ENCODE data around the gene TMPRSS15. TPM values are rescaled to one million over a fixed set of nuclear protein-coding genes. Genes with fewer than 3 reads are reported as not detected.

The TMPRSS15 gene
- total and polyA plus RNA-seq, 4 donors: not detected

- WGBS: 46% methylated on average over 2 of the region's 2 CpGs
Measured at GRCh38 chr21:18249672-18250071, 153.9 kb downstream of the TMPRSS15 start.

GRCh38 chr21:18248171-18248570 is 155.4 kb downstream of the TMPRSS15 start:
- H3K9ac ChIP-seq (ENCODE audit: low read depth in 1 of 2, low read length in 2 of 2): no peak overlapping the region
- no peak for DNase-seq (ENCODE audit: low spot score)
- WGBS: 90% methylated on average over 1 of the region's 1 CpG

More at GRCh38 chr21:18249672-18250071, 153.9 kb downstream of the TMPRSS15 start:
- Histone ChIP-seq H3K4me1 (ENCODE audit: control insufficient read depth in 4 of 4, insufficient read depth in 4 of 4, low read length in 3 of 4) (peaks cover 0 to 7% (median 5%) of the 10 kb centered on the region in 4 donors), H3K9ac (ENCODE audit: low read depth in 1 of 2, low read length in 2 of 2) (no peak overlapping the region), H3K9me3 (ENCODE audit: control insufficient read depth in 4 of 4, low read length in 3 of 4) (no peaks in the 10 kb centered on the region), H3K27me3 (ENCODE audit: control insufficient read depth in 4 of 4, insufficient read depth in 4 of 4, low read length in 3 of 4) (peaks cover 0 to 2% (median 0%) of the 10 kb centered on the region in 4 donors), H3K4me3 (ENCODE audit: low read depth in 1 of 3, low read length in 3 of 3) (no peak overlapping the region), H3K36me3 (ENCODE audit: control insufficient read depth in 4 of 4, insufficient read depth in 3 of 4, low read depth in 1 of 4, low read length in 3 of 4) (no peaks in the 10 kb centered on the region), H3K27ac (ENCODE audit: low read depth in 1 of 2, low read length in 2 of 2) (no peak overlapping the region)
- DNase-seq (ENCODE audit: low spot score): no peak
- TF ChIP-seq CTCF (IDR thresholded peaks at IDR 0.05; ENCODE audit: low read depth, low read length, missing input control) (peak; percentile 7), ATF3 (IDR thresholded peaks at IDR 0.05) (no peak)

GRCh38 chr21:18245464-18245967 is 158.1 kb downstream of the TMPRSS15 start:
- H3K4me3 ChIP-seq (ENCODE audit: low read depth in 1 of 3, low read length in 3 of 3): peak overlapping the region in 1 of 3 donors; percentile 27
- H3K9me3 ChIP-seq (ENCODE audit: control insufficient read depth in 4 of 4, low read length in 3 of 4): no peaks in the 10 kb centered on the region
- H3K4me1 ChIP-seq (ENCODE audit: control insufficient read depth in 4 of 4, insufficient read depth in 4 of 4, low read length in 3 of 4): peaks cover 2 to 9% (median 6%) of the 10 kb centered on the region in 4 donors
- 9% methylated on average over 22 of the region's 22 CpGs for WGBS
- H3K27me3 ChIP-seq (ENCODE audit: control insufficient read depth in 4 of 4, insufficient read depth in 4 of 4, low read length in 3 of 4): peaks cover 0 to 7% (median 0%) of the 10 kb centered on the region in 4 donors
- H3K9ac ChIP-seq (ENCODE audit: low read depth in 1 of 2, low read length in 2 of 2): no peak overlapping the region
- DNase-seq (ENCODE audit: low spot score): no peak
- TF ChIP-seq HNF4G (IDR thresholded peaks at IDR 0.05): no peak
- TF ChIP-seq SP1 (IDR thresholded peaks at IDR 0.05): no peak
- no peak for TF ChIP-seq RAD21 (IDR thresholded peaks at IDR 0.05)
- TF ChIP-seq YY1 (IDR thresholded peaks at IDR 0.05): no peak
- no peak for TF ChIP-seq NR2F2 (IDR thresholded peaks at IDR 0.05)
- TF ChIP-seq MAX (IDR thresholded peaks at IDR 0.05): no peak
- no peak for TF ChIP-seq JUND (IDR thresholded peaks at IDR 0.05)
- no peak for TF ChIP-seq HNF4A (conservative IDR thresholded peaks at IDR 0.05)
- no peak for TF ChIP-seq FOXA1 (IDR thresholded peaks at IDR 0.05)
- H3K36me3 ChIP-seq (ENCODE audit: control insufficient read depth in 4 of 4, insufficient read depth in 3 of 4, low read depth in 1 of 4, low read length in 3 of 4): no peaks in the 10 kb centered on the region
- no peak overlapping the region for H3K27ac ChIP-seq (ENCODE audit: low read depth in 1 of 2, low read length in 2 of 2)

More at GRCh38 chr21:18248171-18248570, 155.4 kb downstream of the TMPRSS15 start:
- H3K27ac ChIP-seq (ENCODE audit: low read depth in 1 of 2, low read length in 2 of 2): no peak overlapping the region
- no peaks in the 10 kb centered on the region for H3K9me3 ChIP-seq (ENCODE audit: control insufficient read depth in 4 of 4, low read length in 3 of 4)
- TF ChIP-seq EGR1 (IDR thresholded peaks at IDR 0.05; ENCODE audit: low read depth in 2 of 2) (no peak), ZBTB33 (IDR thresholded peaks at IDR 0.05) (no peak)
- no peak overlapping the region for H3K4me3 ChIP-seq (ENCODE audit: low read depth in 1 of 3, low read length in 3 of 3)
- H3K4me1 ChIP-seq (ENCODE audit: control insufficient read depth in 4 of 4, insufficient read depth in 4 of 4, low read length in 3 of 4): peaks cover 2 to 9% (median 6%) of the 10 kb centered on the region in 4 donors
- no peaks in the 10 kb centered on the region for H3K36me3 ChIP-seq (ENCODE audit: control insufficient read depth in 4 of 4, insufficient read depth in 3 of 4, low read depth in 1 of 4, low read length in 3 of 4)
- peaks cover 0 to 3% (median 0%) of the 10 kb centered on the region in 4 donors for H3K27me3 ChIP-seq (ENCODE audit: control insufficient read depth in 4 of 4, insufficient read depth in 4 of 4, low read length in 3 of 4)
